Type B pancreatic cell (in vitro differentiated cells): ENCODE results near the gene VGLL3. TPM values are rescaled to one million over a fixed set of nuclear protein-coding genes. Genes with fewer than 3 reads are reported as not detected.
A peak's percentile ranks its signal among the peaks of the same experiment; 100 is the strongest.
"Not testable (repeated sequence)": the region's sequence is repeated elsewhere in the genome, so short reads cannot be mapped to it uniquely, and the experiment has no call there.

ENCODE experiments used
- DNase-seq: peaks from one replicate; pipeline ENCODE4 v3.0.0; 2021; ENCODE audit warnings: mixed read lengths; ENCODE audit not compliant: unreplicated experiment; ENCODE audit errors: extremely low spot score
- H3K27ac Mint-ChIP-seq: 2 replicates; pipeline ENCODE4 v1.8.0; 2021; ENCODE audit warnings: mild to moderate bottlenecking, mixed read lengths
- H3K27me3 Mint-ChIP-seq: 2 replicates; pipeline ENCODE4 v1.8.0; 2021; ENCODE audit warnings: mixed read lengths
- H3K36me3 Mint-ChIP-seq: 2 replicates; pipeline ENCODE4 v1.8.0; 2021; ENCODE audit warnings: mixed read lengths
- H3K4me1 Mint-ChIP-seq: one replicate; pipeline ENCODE4 v1.8.0; 2021; ENCODE audit warnings: mixed read lengths; ENCODE audit not compliant: unreplicated experiment
- H3K4me3 Mint-ChIP-seq: 2 replicates; pipeline ENCODE4 v1.8.0; 2021; ENCODE audit warnings: mild to moderate bottlenecking, mixed read lengths
- H3K9me3 Mint-ChIP-seq: 2 replicates; pipeline ENCODE4 v1.8.0; 2021; ENCODE audit warnings: mixed read lengths
- CTCF ChIP-seq: fragments of 200-600 bp; sonication (generic); conservative IDR thresholded peaks from 2 replicates; pipeline ENCODE4 v1.5.0; 2021; ENCODE audit warnings: antibody characterized with exemption, mild to moderate bottlenecking
- total RNA-seq: library from RNA; stranded (reverse); gene quantifications from 2 replicates; pipeline ENCODE4 v1.2.1, GENCODE V29; 2021; ENCODE audit warnings: low replicate concordance

VGLL3 gene
- total RNA-seq, 1 donor from 2014 or later, result 11.1 TPM

GRCh38 chr3:87025661-87026645 is 35.0 kb upstream of the VGLL3 start:
- H3K4me3 Mint-ChIP-seq, result peak overlapping the region; percentile 39
- H3K36me3 Mint-ChIP-seq, result no peaks in the 10 kb centered on the region
- H3K27me3 Mint-ChIP-seq, result no peaks in the 10 kb centered on the region
- TF ChIP-seq CTCF, result no peak
- no peak for DNase-seq
- peak overlapping the region; percentile 5 for H3K27ac Mint-ChIP-seq
- peaks cover 7% of the 10 kb centered on the region for H3K9me3 Mint-ChIP-seq
- peaks cover 11% of the 10 kb centered on the region for H3K4me1 Mint-ChIP-seq

GRCh38 chr3:87017370-87017769 is 26.4 kb upstream of the VGLL3 start:
- not testable (repeated sequence) for H3K27me3 Mint-ChIP-seq, H3K27ac Mint-ChIP-seq, H3K9me3 Mint-ChIP-seq, DNase-seq, H3K4me1 Mint-ChIP-seq, H3K36me3 Mint-ChIP-seq, H3K4me3 Mint-ChIP-seq

- no peaks in the 10 kb centered on the region for H3K4me1 Mint-ChIP-seq
- no peaks in the 10 kb centered on the region for H3K27me3 Mint-ChIP-seq
- peaks cover 9% of the 10 kb centered on the region for H3K9me3 Mint-ChIP-seq
- H3K36me3 Mint-ChIP-seq, result no peaks in the 10 kb centered on the region
- no peak overlapping the region for H3K27ac Mint-ChIP-seq
- TF ChIP-seq CTCF, result no peak
- H3K4me3 Mint-ChIP-seq, result no peak overlapping the region
- DNase-seq, result no peak
Observed at GRCh38 chr3:87009271-87009670, 18.3 kb upstream of the VGLL3 start.

GRCh38 chr3:87006844-87007439 is 16.0 kb upstream of the VGLL3 start:
- no peak for DNase-seq
- Mint-ChIP-seq H3K9me3 (peaks cover 15% of the 10 kb centered on the region), H3K4me1 (peaks cover 5% of the 10 kb centered on the region), H3K27ac (no peak overlapping the region), H3K4me3 (no peak overlapping the region), H3K36me3 (no peaks in the 10 kb centered on the region), H3K27me3 (no peaks in the 10 kb centered on the region)
- peak; percentile 61 for TF ChIP-seq CTCF

DNA sequence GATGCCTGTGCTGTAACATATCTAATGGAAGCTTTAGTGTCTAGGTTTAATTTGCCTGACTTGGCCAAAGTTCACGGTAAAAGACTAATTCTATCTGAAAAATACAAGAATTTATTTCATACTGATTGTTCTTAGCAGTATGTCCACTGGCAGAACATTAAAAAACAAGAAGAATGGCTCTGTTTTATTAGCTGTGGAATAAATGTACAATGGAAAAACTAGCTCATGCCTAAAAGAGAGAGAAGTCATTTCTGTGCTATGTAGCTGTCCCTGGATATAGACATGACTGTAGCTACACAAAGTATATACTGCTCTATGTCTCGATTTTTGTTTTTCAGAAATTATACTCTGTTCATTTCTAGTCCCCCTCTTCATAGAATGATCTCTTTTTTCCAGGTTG is 13.9 kb upstream of the VGLL3 start:
- peaks cover 5% of the 10 kb centered on the region for H3K4me1 Mint-ChIP-seq
- TF ChIP-seq CTCF, result no peak
- H3K27ac Mint-ChIP-seq, result no peak overlapping the region

GRCh38 chr3:87002346-87002745 is 11.4 kb upstream of the VGLL3 start:
- no peaks in the 10 kb centered on the region for H3K27me3 Mint-ChIP-seq
- no peak for TF ChIP-seq CTCF

More for the DNA sequence above, 13.9 kb upstream of the VGLL3 start:
- Mint-ChIP-seq H3K4me3 (no peak overlapping the region), H3K36me3 (no peaks in the 10 kb centered on the region), H3K9me3 (peaks cover 15% of the 10 kb centered on the region), H3K27me3 (no peaks in the 10 kb centered on the region)
- DNase-seq, result no peak

More at GRCh38 chr3:87002346-87002745, 11.4 kb upstream of the VGLL3 start:
- peaks cover 5% of the 10 kb centered on the region for H3K9me3 Mint-ChIP-seq
- peaks cover 5% of the 10 kb centered on the region for H3K4me1 Mint-ChIP-seq
- peak overlapping the region; percentile 93 for H3K27ac Mint-ChIP-seq
- no peak for DNase-seq
- peak overlapping the region; percentile 75 for H3K4me3 Mint-ChIP-seq
- no peaks in the 10 kb centered on the region for H3K36me3 Mint-ChIP-seq
